Neutrophil (primary cell): Measurements from ENCODE around the gene FAAP100.

Experiments
- H3K27ac ChIP-seq: fragments of 200-600 bp; sonication (generic); 2 replicates; pipeline ENCODE4 v1.5.1; 2016; ENCODE audit warnings: mild to moderate bottlenecking, moderate library complexity
- H3K27me3 ChIP-seq: fragments of 200-600 bp; sonication (generic); 2 replicates; pipeline ENCODE4 v1.6.0; 2016; ENCODE audit warnings: mild to moderate bottlenecking
- H3K36me3 ChIP-seq: fragments of 200-600 bp; sonication (generic); 2 replicates; pipeline ENCODE4 v1.5.1; 2017
- H3K4me1 ChIP-seq, 2 experiments: fragments of 200-600 bp in 1 of 2; sonication (generic) in 1 of 2; 1 replicate in 1 of 2; 2 replicates in 1 of 2; pipeline versions ENCODE4 v1.5.1 to v1.6.1; 2013 to 2016; ENCODE audit warnings: low read depth in 1 of 2, low read length in 1 of 2, mild to moderate bottlenecking in 1 of 2, moderate library complexity in 1 of 2; ENCODE audit not compliant: control insufficient read depth in 1 of 2, insufficient read depth in 1 of 2
- H3K4me3 ChIP-seq, 2 experiments: fragments of 200-600 bp in 1 of 2; sonication (generic) in 1 of 2; 1 replicate in 1 of 2; 2 replicates in 1 of 2; pipeline ENCODE4 v1.5.1; 2013 to 2016; ENCODE audit warnings: low read depth in 1 of 2, low read length in 1 of 2, mild to moderate bottlenecking in 1 of 2, moderate library complexity in 1 of 2
- H3K9me3 ChIP-seq: fragments of 200-600 bp; sonication (generic); 2 replicates; pipeline ENCODE4 v1.5.1; 2016
- TF ChIP-seq, protein P1 (sequence below): fragments of 200-600 bp; sonication (generic); IDR thresholded peaks from 2 replicates; pipeline ENCODE4 v1.5.1; 2016; ENCODE audit warnings: antibody characterized with exemption

Gene FAAP100

DNA sequence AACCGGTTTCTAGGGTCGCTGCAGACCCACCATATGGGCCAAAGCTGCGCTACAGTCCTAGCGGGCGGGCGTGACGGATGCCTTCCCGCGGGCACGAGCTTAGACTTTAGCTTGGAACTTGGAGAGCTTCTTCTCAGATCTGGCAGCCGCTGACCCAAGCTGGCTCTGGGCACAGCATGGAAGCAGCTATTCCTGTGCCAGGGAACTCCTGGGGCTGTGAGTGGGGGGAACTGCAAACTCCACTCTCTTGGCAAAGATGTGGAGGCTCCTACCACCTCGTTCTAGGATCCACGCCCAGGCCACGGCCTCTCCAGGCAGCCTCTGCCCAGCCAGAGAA is 8.8 kb downstream of the FAAP100 start:
- Histone ChIP-seq H3K36me3 (peaks cover 90% of the 10 kb centered on the region), H3K27me3 (peaks cover 5% of the 10 kb centered on the region), H3K27ac (no peak overlapping the region), H3K4me3 (no peak overlapping the region), H3K4me1 (no peaks in the 10 kb centered on the region), H3K9me3 (no peaks in the 10 kb centered on the region)
- TF ChIP-seq, protein P1, sequence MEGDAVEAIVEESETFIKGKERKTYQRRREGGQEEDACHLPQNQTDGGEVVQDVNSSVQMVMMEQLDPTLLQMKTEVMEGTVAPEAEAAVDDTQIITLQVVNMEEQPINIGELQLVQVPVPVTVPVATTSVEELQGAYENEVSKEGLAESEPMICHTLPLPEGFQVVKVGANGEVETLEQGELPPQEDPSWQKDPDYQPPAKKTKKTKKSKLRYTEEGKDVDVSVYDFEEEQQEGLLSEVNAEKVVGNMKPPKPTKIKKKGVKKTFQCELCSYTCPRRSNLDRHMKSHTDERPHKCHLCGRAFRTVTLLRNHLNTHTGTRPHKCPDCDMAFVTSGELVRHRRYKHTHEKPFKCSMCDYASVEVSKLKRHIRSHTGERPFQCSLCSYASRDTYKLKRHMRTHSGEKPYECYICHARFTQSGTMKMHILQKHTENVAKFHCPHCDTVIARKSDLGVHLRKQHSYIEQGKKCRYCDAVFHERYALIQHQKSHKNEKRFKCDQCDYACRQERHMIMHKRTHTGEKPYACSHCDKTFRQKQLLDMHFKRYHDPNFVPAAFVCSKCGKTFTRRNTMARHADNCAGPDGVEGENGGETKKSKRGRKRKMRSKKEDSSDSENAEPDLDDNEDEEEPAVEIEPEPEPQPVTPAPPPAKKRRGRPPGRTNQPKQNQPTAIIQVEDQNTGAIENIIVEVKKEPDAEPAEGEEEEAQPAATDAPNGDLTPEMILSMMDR = no peak

DNA sequence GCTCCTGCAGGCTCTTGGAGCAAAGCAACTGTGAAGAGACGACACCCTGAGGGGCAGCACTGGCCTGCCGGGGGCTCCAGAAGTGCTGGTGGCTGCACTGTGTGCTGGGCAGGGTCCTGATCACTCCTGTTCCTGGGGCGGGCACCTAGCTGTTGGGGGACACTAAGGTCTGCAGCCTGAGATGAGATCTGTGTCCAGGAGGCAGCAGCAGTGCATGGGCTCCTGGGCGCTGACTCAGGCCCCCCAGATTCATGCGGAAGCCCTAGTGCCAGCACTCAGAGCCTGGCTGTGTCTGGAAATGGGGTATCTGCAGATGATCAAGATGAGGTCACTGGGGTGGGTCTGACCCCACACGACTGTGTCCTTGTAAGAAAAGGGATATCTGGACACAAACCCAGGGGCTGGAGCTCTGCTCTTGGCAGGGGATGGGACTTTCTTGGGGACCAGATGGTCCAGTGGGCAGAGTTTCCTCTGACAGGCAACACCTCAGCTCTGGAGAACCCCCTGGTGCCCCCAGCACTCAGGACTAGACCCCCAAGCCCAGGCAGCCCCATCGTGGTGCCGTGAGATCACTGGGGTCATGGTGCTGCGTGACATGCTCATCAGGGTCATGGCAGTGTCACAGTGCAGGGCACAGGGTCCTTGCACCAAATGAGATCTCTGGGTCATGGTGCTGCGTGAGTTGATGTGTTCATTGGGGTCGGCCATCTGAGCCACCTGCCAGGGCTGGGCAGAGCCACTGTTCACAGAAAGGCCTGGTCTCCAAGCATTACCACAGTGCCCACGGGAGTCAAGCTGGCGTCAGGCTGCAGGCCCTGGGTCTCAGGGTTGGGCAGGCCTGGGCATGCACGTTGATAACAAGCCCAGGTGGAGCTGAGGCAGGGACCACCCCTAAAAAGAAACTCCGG is 9.5 kb downstream of the FAAP100 start:
- Histone ChIP-seq H3K4me3 (no peak overlapping the region), H3K4me1 (no peaks in the 10 kb centered on the region), H3K27me3 (peaks cover 11% of the 10 kb centered on the region), H3K36me3 (peaks cover 84% of the 10 kb centered on the region), H3K9me3 (no peaks in the 10 kb centered on the region), H3K27ac (no peak overlapping the region)
- TF ChIP-seq, protein P1 = no peak

DNA sequence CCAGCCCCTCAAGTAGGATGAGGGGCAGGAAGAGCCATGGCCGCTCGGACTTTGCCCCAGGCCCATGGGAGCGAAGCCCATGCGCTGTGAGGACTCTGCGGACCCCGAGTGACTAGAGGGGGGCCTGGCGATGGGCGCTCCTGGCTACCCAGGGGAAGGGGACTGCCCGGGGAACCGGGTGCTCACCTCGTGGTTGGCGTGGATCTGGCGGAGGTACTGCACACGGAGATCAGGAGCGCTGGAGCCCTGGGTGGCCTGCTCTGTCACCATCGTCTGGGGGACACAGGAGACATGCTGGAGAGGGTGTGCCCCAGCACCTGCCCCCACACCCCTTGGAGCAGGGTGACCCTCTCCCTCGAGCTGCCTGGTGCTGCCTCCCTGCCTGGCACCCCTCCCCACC is 11.0 kb downstream of the FAAP100 start:
- H3K9me3 ChIP-seq = no peaks in the 10 kb centered on the region
- H3K27ac ChIP-seq = no peak overlapping the region
- no peaks in the 10 kb centered on the region for H3K4me1 ChIP-seq
- H3K27me3 ChIP-seq = peaks cover 27% of the 10 kb centered on the region
- H3K4me3 ChIP-seq = no peak overlapping the region
- peaks cover 68% of the 10 kb centered on the region for H3K36me3 ChIP-seq
- TF ChIP-seq, protein P1 = no peak

DNA sequence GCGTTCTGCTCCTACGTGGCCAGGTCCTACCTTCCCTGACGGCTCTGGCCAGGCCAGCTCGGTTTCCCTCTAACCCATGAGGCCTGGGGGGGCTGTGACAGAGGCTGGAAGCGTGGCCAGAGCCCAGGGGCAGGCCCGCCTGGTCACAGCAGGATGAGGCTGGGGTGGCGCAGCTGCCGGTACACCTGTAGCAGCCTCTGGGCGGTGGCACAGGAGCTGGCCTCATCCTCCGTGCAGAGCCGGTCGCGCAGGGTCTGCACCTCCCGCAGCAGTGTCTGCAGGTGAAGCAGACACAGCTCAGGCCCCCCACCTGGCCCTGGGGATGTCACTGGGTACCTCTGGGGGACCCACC is 11.5 kb downstream of the FAAP100 start:
- H3K27ac ChIP-seq = no peak overlapping the region
- peaks cover 63% of the 10 kb centered on the region for H3K36me3 ChIP-seq
- TF ChIP-seq, protein P1 = no peak
- no peak overlapping the region for H3K4me3 ChIP-seq
- H3K4me1 ChIP-seq = no peaks in the 10 kb centered on the region
- peaks cover 32% of the 10 kb centered on the region for H3K27me3 ChIP-seq
- no peaks in the 10 kb centered on the region for H3K9me3 ChIP-seq

DNA sequence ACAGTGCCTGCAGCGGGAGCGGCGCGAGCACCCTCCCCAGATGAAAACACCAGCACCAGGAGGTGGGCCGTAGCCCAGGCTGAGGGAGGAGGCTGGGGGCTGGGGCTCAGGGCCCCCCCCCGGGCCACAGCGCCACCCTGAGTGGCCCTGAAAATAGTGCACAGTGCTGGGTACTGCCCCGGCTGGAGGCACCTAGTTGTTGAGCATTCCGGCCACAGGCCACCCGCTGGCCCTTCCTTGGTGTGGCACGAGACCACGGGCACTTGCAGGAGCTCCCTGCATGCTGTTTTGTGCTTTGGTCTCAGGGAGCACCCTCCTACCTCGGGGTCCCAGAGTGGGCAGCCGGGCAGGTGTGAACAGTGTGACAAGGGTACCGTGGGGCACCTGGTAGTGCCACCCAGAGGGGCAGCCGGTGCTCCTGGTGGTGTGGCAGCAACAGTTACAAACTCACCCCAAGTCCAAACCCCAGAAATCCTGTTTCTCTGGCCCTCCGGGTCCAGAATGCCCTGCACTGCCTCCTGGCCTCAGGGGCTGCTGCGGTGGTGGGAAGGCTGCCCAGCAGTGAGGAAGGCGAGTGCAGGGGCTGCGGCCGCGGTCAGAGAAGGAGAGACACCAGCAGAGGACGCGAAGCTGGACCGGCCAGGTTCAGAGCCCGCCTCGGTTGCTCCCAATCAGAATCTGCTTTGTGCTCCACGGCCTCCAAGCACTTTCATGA is 12.0 kb downstream of the FAAP100 start:
- Histone ChIP-seq H3K9me3 (no peaks in the 10 kb centered on the region), H3K4me1 (no peaks in the 10 kb centered on the region), H3K27me3 (peaks cover 37% of the 10 kb centered on the region), H3K36me3 (peaks cover 58% of the 10 kb centered on the region), H3K27ac (no peak overlapping the region), H3K4me3 (no peak overlapping the region)
- TF ChIP-seq, protein P1 = no peak
